K562 (cell line): ENCODE measurements around the gene SPTBN5. TPM values are rescaled to one million over a fixed set of nuclear protein-coding genes. Genes with fewer than 3 reads are reported as not detected.

ENCODE experiments used
- ATAC-seq: fragments of 200-7000 bp; cut with Tn5 transposase; 3 replicates; pipeline ENCODE4 v1.9.1; 2020; ENCODE audit warnings: moderate library complexity
- BruUV-seq: library from RNA; stranded (reverse); fragments of 400-500 nt; replicated peaks from 2 replicates; lab custom pipeline; 2021; lab: Mats Ljungman, UMichigan
- CTCF ChIA-PET: fragments of 300-600 bp; formaldehyde crosslinking; extraction: SDS; loops from one replicate; lab custom pipeline; 2021; ENCODE audit warnings: low intra/inter-chr PET ratio; lab: Yijun Ruan, JAX
- POLR2A ChIA-PET: fragments of 300-600, 350-650 bp; sonication (Branson Sonifier 250); formaldehyde crosslinking; extraction: SDS; loops from one replicate; lab custom pipeline; 2021; ENCODE audit warnings: antibody characterized with exemption, inconsistent platforms; lab: Yijun Ruan, JAX
- DNase-seq, 4 experiments: peaks; one replicate each; pipeline versions ENCODE4 v3.0.0 to v3.0.0-alpha.2; 2011 to 2018; ENCODE audit warnings: low spot score in 3 of 4, mixed read lengths in 3 of 4; ENCODE audit errors: extremely low read depth in 1 of 4
- FAIRE-seq: peaks from 2 replicates; lab custom pipeline; 2011; peaks lifted over from hg19 to GRCh38; lab: Jason Lieb, UNC
- H2AFZ ChIP-seq: 2 replicates; pipeline ENCODE4 v1.6.0; 2011; ENCODE audit warnings: low read depth, low read length, control low read depth, inconsistent platforms
- H3K27ac ChIP-seq: fragments of 200-600 bp; 3 replicates; pipeline ENCODE4 v1.8.0; 2011; ENCODE audit warnings: low read depth, mild to moderate bottlenecking, control low read depth, inconsistent platforms, low read length, moderate library complexity, mixed read lengths; ENCODE audit errors: extremely low read depth
- H3K27me3 ChIP-seq, 2 experiments: fragments of 300-600 bp in 1 of 2; 2 replicates in 1 of 2; 3 replicates in 1 of 2; pipeline versions ENCODE4 v1.6.0 to v1.8.0; 2011; ENCODE audit warnings: inconsistent platforms in 2 of 2, low read length in 2 of 2, mild to moderate bottlenecking in 1 of 2, mixed read lengths in 1 of 2, moderate library complexity in 1 of 2; ENCODE audit not compliant: control insufficient read depth in 2 of 2, insufficient read depth in 2 of 2
- H3K36me3 ChIP-seq: fragments of 300-600 bp; 3 replicates; pipeline ENCODE4 v1.8.0; 2011; ENCODE audit warnings: mild to moderate bottlenecking, low read length, inconsistent platforms; ENCODE audit not compliant: control insufficient read depth, insufficient read depth
- H3K4me1 ChIP-seq, 2 experiments: fragments of 200-600 bp in 1 of 2; replicated peaks in 1 of 2; 2 replicates in 1 of 2; 3 replicates in 1 of 2; pipeline versions ENCODE4 v1.5.1 to v1.8.0; 2011; ENCODE audit warnings: inconsistent platforms in 2 of 2, low read length in 2 of 2, mild to moderate bottlenecking in 1 of 2, mixed read lengths in 1 of 2, moderate library complexity in 1 of 2; ENCODE audit not compliant: control insufficient read depth in 2 of 2, insufficient read depth in 2 of 2
- H3K4me2 ChIP-seq: 2 replicates; pipeline ENCODE4 v1.6.1; 2011; ENCODE audit warnings: low read length, control low read depth, inconsistent platforms, mixed read lengths; ENCODE audit not compliant: insufficient read depth
- H3K4me3 ChIP-seq: fragments of 200-600 bp; sonication (generic), shearing (Covaris generic); 2 replicates; pipeline ENCODE4 v1.5.1; 2016; ENCODE audit warnings: control low read depth, inconsistent platforms
- H3K79me2 ChIP-seq: fragments of 200-600 bp; 3 replicates; pipeline ENCODE4 v1.8.0; 2011; ENCODE audit warnings: low read length, inconsistent platforms; ENCODE audit not compliant: control insufficient read depth, insufficient read depth
- H3K9ac ChIP-seq, 2 experiments: 2 replicates each; pipeline versions ENCODE4 v1.6.0 to v1.6.1; 2011; ENCODE audit warnings: low read depth in 2 of 2, low read length in 2 of 2, control low read depth in 1 of 2, inconsistent platforms in 1 of 2, mild to moderate bottlenecking in 1 of 2, mixed read lengths in 1 of 2; ENCODE audit not compliant: insufficient read depth in 1 of 2
- H3K9me1 ChIP-seq: one replicate; pipeline ENCODE4 v1.6.0; 2011; ENCODE audit warnings: inconsistent platforms, mild to moderate bottlenecking, low read length, moderate library complexity; ENCODE audit not compliant: control insufficient read depth, insufficient read depth
- H3K9me3 ChIP-seq: replicated peaks from 2 replicates; pipeline ENCODE4 v1.5.1; 2011; ENCODE audit warnings: low read depth, low read length, inconsistent platforms; ENCODE audit not compliant: control insufficient read depth, insufficient read depth
- H4K20me1 ChIP-seq: replicated peaks from 2 replicates; pipeline ENCODE4 v1.6.1; 2011; ENCODE audit warnings: low read length, inconsistent platforms, mixed read lengths; ENCODE audit not compliant: control insufficient read depth, insufficient read depth
- ATF4 ChIP-seq: fragments of 450-650 bp; formaldehyde crosslinking; IDR thresholded peaks from 2 replicates; pipeline ENCODE4 v1.4.0; 2022; ENCODE audit warnings: mild to moderate bottlenecking, moderate library complexity
- CBFA2T3 ChIP-seq: fragments of 450-650 bp; IDR thresholded peaks from 2 replicates; pipeline ENCODE4 v1.6.1; 2017
- CEBPG ChIP-seq, 3 experiments: fragments of 200-800 bp in 1 of 3; sonication (Bioruptor generic) in 1 of 3; sonication (generic) in 1 of 3; formaldehyde crosslinking in 1 of 3; IDR thresholded peaks in 2 of 3; conservative IDR thresholded peaks in 1 of 3; 2 replicates each; pipeline versions ENCODE4 v1.6.1 to v1.8.0; 2016 to 2022; ENCODE audit warnings: missing compliant biosample characterization in 2 of 3, missing genetic modification characterization in 2 of 3, mild to moderate bottlenecking in 1 of 3, missing genetic modification reagents in 1 of 3
- LARP7 ChIP-seq: fragments of 450-650 bp; IDR thresholded peaks from 2 replicates; pipeline ENCODE4 v1.6.1; 2016
- NELFE ChIP-seq: IDR thresholded peaks from 2 replicates; pipeline ENCODE4 v1.6.1; 2011; ENCODE audit warnings: mild to moderate bottlenecking; ENCODE audit not compliant: insufficient read depth, insufficient read length
- NEUROD1 ChIP-seq: fragments of 150-350 bp; IDR thresholded peaks from 2 replicates; pipeline ENCODE4 v1.6.1; 2014; ENCODE audit warnings: borderline replicate concordance, low read length, low read depth; ENCODE audit not compliant: partially characterized antibody
- POLR2H ChIP-seq: IDR thresholded peaks from 2 replicates; pipeline ENCODE4 v1.6.1; 2016; ENCODE audit warnings: missing genetic modification characterization, low read depth, mild to moderate bottlenecking, control low read depth, missing compliant biosample characterization, moderate library complexity
- RBM34 ChIP-seq: fragments of 200-400 bp; formaldehyde crosslinking; IDR thresholded peaks from 2 replicates; pipeline ENCODE4 v1.6.1; 2018; ENCODE audit warnings: low read length, borderline replicate concordance; ENCODE audit not compliant: insufficient read depth
- SRF ChIP-seq, 2 experiments: fragments of 250-450, 450-650 bp in 1 of 2; sonication (Bioruptor Pico) in 1 of 2; sonication (generic) in 1 of 2; formaldehyde crosslinking; IDR thresholded peaks; 2 replicates each; pipeline versions ENCODE4 v1.5.0 to v1.5.1; 2020 to 2022; ENCODE audit warnings: mild to moderate bottlenecking in 1 of 2, missing genetic modification reagents in 1 of 2
- XRCC4 ChIP-seq: IDR thresholded peaks from one replicate; pipeline ENCODE4 v1.6.1; 2011; ENCODE audit not compliant: insufficient read depth, insufficient read length; ENCODE audit errors: extremely low read depth
- ZNF444 ChIP-seq: fragments of 250-450 bp; sonication (Bioruptor Pico); IDR thresholded peaks from 2 replicates; pipeline ENCODE4 v1.4.0; 2020; ENCODE audit warnings: mild to moderate bottlenecking, moderate library complexity
- ZNF445 ChIP-seq: fragments of 250-450 bp; sonication (Bioruptor Pico); IDR thresholded peaks from 2 replicates; pipeline ENCODE4 v1.4.0; 2020; ENCODE audit warnings: low read depth, mild to moderate bottlenecking, moderate library complexity
- WGBS: fragments of 100-300 bp; shearing (Covaris generic); methylation state at CpG from one replicate; pipeline ENCODE4 v1.1.6; 2016; ENCODE audit warnings: low coverage, mixed read lengths; ENCODE audit not compliant: insufficient coverage; ENCODE audit errors: missing lambda C conversion rate; 5-methylcytosine and 5-hydroxymethylcytosine counted together
- in situ Hi-C: fragments of 300-500 bp; cut with MboI; formaldehyde crosslinking; loops from 4 replicates; pipeline ENCODE4 v1.15.0; 2018; ENCODE audit warnings: inconsistent platforms, mixed read lengths
- intact Hi-C: fragments of 100-400 bp; cut with micrococcal nuclease; formaldehyde crosslinking; loops from 2 replicates; pipeline ENCODE4 v1.14.2; 2022
- polyA plus RNA-seq, 8 experiments: library from polyadenylated mRNA; depleted of rRNA in 4 of 8; stranded (reverse) in 5 of 8; unstranded in 3 of 8; fragments of >200 nt; fragmentation: Nextera tagmentation in 2 of 8; fragmentation: Illumina TruSeq in 1 of 8; extraction: Ambion mirVana in 2 of 8; extraction: Trizol in 1 of 8; gene quantifications; 2 replicates each; pipeline versions ENCODE4 v1.2.1 to v1.2.3, GENCODE V29; 2011 to 2014; ENCODE audit warnings: inconsistent platforms in 1 of 8, missing spikeins in 1 of 8
- total RNA-seq, 7 experiments: library from RNA; depleted of rRNA in 6 of 7; stranded (reverse); fragments of >200 nt in 6 of 7; fragmentation: Illumina TruSeq in 2 of 7; extraction: Trizol in 2 of 7; gene quantifications; 2 replicates each; pipeline versions ENCODE4 v1.2.1 to v1.2.3, GENCODE V29; 2011 to 2021; ENCODE audit warnings: low replicate concordance in 1 of 7

The SPTBN5 gene
- total and polyA plus RNA-seq, 9 of the 15 experiments (the other 6 are each of a cell fraction or from before 2014, with no cell fraction given): 0.02 TPM; not detected in 8

GRCh38 chr15:41876007-41876406, 17.8 kb downstream of the SPTBN5 start:
- Histone ChIP-seq H4K20me1 (peaks cover 20% of the 10 kb centered on the region), H3K79me2 (no peaks in the 10 kb centered on the region), H3K36me3 (no peaks in the 10 kb centered on the region), H3K27me3 (peaks cover 54 to 97% of the 10 kb centered on the region in 2 experiments; a peak in 4 of 5 replicates), H3K9ac (0 out of 4 replicates have a peak overlapping the region, but pooled peaks of 1 of the 2 experiments have one; percentile 9), H3K27ac (no peak overlapping the region), H3K9me3 (no peaks in the 10 kb centered on the region), H2AFZ (no peak overlapping the region), H3K4me1 (peaks cover 0 to 24% of the 10 kb centered on the region in 2 experiments; a peak in 1 of 5 replicates), H3K4me3 (no peak overlapping the region), H3K4me2 (no peak overlapping the region), H3K9me1 (no peaks in the 10 kb centered on the region)
- CTCF ChIA-PET: no interaction called here
- ATAC-seq (no peak), DNase-seq (no peak), FAIRE-seq (no peak)
- no peak for TF ChIP-seq ATF4 (CRISPR knock-in tag)
- TF ChIP-seq NELFE: no peak
- TF ChIP-seq ZNF445: no peak
- TF ChIP-seq ZNF444: no peak
- no peak for TF ChIP-seq POLR2H (tag)
- TF ChIP-seq CEBPG (CRISPR knock-in tag; IDR thresholded peaks at IDR 0.05): no peak
- TF ChIP-seq CEBPG (tag; conservative IDR thresholded peaks at IDR 0.05 in 1 of 2, IDR thresholded peaks at IDR 0.05 in 1 of 2): no peak
- TF ChIP-seq XRCC4: no peak
- no peak for TF ChIP-seq LARP7
- no peak for TF ChIP-seq NEUROD1
- TF ChIP-seq RBM34: no peak
- no peak for TF ChIP-seq SRF (CRISPR knock-in tag; IDR thresholded peaks at IDR 0.05)
- no peak for TF ChIP-seq CBFA2T3
- intact Hi-C loops: no loop called here
- 26% methylated on average over 9 of the region's 13 CpGs for WGBS
- POLR2A ChIA-PET: interaction anchor here (0.6 to 1.2 kb wide), 3 partner anchors 10 to 701 kb away, joined by 3 to 4 read pairs (median 3); no protein-coding TSS in a partner anchor
- no TSS peak for BruUV-seq
- in situ Hi-C loops: no loop called here
